ENCODE results near the gene MAP3K9. TPM values are rescaled to one million over a fixed set of nuclear protein-coding genes. Genes with fewer than 3 reads are reported as not detected.

The MAP3K9 gene
- total RNA-seq (2013; cell fraction: nucleolus; rRNA removed): 8.9 and 12.9 TPM in 2 replicates
- total RNA-seq (2014; rRNA removed) (3.2 and 4.8 TPM in 2 replicates), total RNA-seq (2014; rRNA removed; fragmentation: Illumina TruSeq; extraction: Trizol) (3.3 TPM in 2 replicates), total RNA-seq (2021) (7.5 and 7.9 TPM in 2 replicates), polyA plus RNA-seq (2011; rRNA removed) (1.6 and 2.8 TPM in 2 replicates), polyA plus RNA-seq (2014; fragmentation: Illumina TruSeq; extraction: Trizol) (3.4 and 4.1 TPM in 2 replicates), polyA plus RNA-seq (2014; fragmentation: Nextera tagmentation; extraction: Ambion mirVana) (under 1 TPM; 0.48 to 0.58 TPM), polyA plus RNA-seq (2014; rRNA removed) (3.0 and 3.3 TPM in 2 replicates), polyA plus RNA-seq (2016; fragmentation: Nextera tagmentation; extraction: Ambion mirVana) (1 to 10 TPM; 1.3 TPM), polyA minus RNA-seq (2011; rRNA and poly(A)+ RNA removed) (4.7 and 5.1 TPM in 2 replicates), Bru-seq, nascent RNA (percentile 56 among the genes with signal in this experiment), BruChase-seq, experiment 1, labeled RNA remaining after a 6-hour chase (percentile 55 among the genes with signal in this experiment), BruChase-seq, experiment 2, labeled RNA remaining after a 2-hour chase (percentile 57 among the genes with signal in this experiment)
- polyA plus RNA-seq (2011; ENCODE audit: low read depth): 1.9 TPM
- polyA plus RNA-seq (2011; cell fraction: cytosol; rRNA removed): 2.3 and 2.4 TPM in 2 replicates
- 3.9 and 5.0 TPM in 2 replicates for polyA plus RNA-seq (2011; cell fraction: nucleus; rRNA removed)
- polyA plus RNA-seq (2012): 2.9 and 3.3 TPM in 2 replicates
- 1.7 and 1.8 TPM in 2 replicates for polyA minus RNA-seq (2011; cell fraction: cytosol; rRNA and poly(A)+ RNA removed)
- polyA minus RNA-seq (2011; cell fraction: nucleus; rRNA and poly(A)+ RNA removed): 2.2 and 3.8 TPM in 2 replicates
- long read RNA-seq, experiment 1, partial matches to known transcripts: 1 of 1 reads
- long read RNA-seq, experiment 1, other reads (novel, unspliced or antisense): 0 of 1 reads
- long read RNA-seq, experiment 2, partial matches to known transcripts: 0 of 2 reads
- long read RNA-seq, experiment 2, other reads (novel, unspliced or antisense): 2 of 2 reads

DNA sequence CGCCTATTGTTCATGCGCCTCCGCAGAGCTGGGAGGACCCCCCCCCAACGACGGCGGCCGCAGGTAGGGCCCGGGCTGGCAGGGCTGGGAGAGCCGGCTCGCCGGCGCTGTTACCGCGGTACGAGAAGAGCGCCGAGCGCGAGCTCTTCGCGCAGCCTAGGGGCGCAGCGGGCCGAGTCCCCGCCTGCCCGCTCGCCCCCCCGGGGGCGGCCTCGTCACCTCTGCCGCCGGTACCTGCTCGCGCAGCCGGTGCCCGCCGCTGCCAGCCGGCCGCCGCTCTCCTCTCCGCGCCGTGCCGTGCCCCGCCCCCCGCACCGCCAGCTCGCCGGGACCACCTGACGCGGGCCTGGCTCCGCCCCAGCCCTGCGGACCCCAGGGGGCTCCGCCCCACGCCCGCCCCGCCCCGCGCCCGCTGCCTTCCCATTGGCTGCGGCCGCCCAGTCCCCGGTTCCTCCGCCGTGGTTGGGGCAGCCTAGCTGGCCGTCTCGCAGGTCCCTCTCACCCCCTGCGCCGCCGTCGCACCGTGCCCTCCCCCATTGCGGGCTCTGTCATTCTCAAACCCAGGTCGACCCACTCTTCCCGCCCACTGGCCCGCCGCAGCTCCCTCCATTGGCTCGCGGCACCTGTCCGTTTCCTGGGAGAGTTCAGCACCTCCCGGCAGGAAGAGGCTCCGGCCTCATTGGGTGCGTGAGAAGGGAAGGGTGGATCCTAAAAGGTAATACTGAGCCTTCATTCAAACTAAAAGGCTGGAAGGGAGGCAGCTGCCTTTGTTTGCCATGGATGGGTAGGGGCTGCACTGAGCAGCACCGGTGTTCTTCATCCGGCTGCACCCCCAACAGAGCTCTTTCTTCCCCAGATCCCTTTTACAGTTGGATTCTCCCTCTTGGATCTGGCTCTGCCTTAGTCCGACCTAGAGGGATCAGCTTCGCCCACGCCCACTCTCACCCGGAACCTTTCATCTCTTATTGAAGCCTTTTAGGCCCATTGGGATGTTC, at the start of gene MAP3K9:
MAP3K9 (minus strand) TSS at position 289 of the 995 bp plus-strand sequence. CDS start 342 bp downstream, outside the sequence.
- FAIRE-seq: peak; percentile 78
- CTCF ChIA-PET: interaction anchor here (0.6 to 2.1 kb wide), 20 partner anchors 8 to 943 kb away, joined by 3 to 11 read pairs (median 3); partner anchors contain the start of gene PCNX1
- peak; percentile 78; the same call in 1 of the 2 replicates for TF ChIP-seq DPF2 (IDR thresholded peaks at IDR 0.05)
- TF ChIP-seq, protein P1, sequence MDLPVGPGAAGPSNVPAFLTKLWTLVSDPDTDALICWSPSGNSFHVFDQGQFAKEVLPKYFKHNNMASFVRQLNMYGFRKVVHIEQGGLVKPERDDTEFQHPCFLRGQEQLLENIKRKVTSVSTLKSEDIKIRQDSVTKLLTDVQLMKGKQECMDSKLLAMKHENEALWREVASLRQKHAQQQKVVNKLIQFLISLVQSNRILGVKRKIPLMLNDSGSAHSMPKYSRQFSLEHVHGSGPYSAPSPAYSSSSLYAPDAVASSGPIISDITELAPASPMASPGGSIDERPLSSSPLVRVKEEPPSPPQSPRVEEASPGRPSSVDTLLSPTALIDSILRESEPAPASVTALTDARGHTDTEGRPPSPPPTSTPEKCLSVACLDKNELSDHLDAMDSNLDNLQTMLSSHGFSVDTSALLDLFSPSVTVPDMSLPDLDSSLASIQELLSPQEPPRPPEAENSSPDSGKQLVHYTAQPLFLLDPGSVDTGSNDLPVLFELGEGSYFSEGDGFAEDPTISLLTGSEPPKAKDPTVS (IDR thresholded peaks at IDR 0.05; ENCODE audit: low read depth, low read length): no peak
- TF ChIP-seq HDAC2 (IDR thresholded peaks at IDR 0.05): no peak
- TF ChIP-seq, protein P2, sequence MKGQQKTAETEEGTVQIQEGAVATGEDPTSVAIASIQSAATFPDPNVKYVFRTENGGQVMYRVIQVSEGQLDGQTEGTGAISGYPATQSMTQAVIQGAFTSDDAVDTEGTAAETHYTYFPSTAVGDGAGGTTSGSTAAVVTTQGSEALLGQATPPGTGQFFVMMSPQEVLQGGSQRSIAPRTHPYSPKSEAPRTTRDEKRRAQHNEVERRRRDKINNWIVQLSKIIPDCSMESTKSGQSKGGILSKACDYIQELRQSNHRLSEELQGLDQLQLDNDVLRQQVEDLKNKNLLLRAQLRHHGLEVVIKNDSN (IDR thresholded peaks at IDR 0.05; ENCODE audit: borderline replicate concordance, extremely low read length, insufficient read depth, low read depth, low read length): peak; percentile 67
- TF ChIP-seq NFXL1 (IDR thresholded peaks at IDR 0.05; ENCODE audit: borderline replicate concordance): no peak
- TF ChIP-seq HDGF (IDR thresholded peaks at IDR 0.05): peak; percentile 88
- TF ChIP-seq SMAD1 (IDR thresholded peaks at IDR 0.05; ENCODE audit: low read depth, partially characterized antibody): no peak
- TF ChIP-seq MTA3 (IDR thresholded peaks at IDR 0.05; ENCODE audit: borderline replicate concordance, low read length): no peak
- peak; percentile 43; the same call in 1 of the 2 replicates for TF ChIP-seq SMARCA5 (IDR thresholded peaks at IDR 0.05)
- TF ChIP-seq POLR2AphosphoS2 (IDR thresholded peaks at IDR 0.05; ENCODE audit: low read depth, low read length): no peak
- TF ChIP-seq HDAC6 (IDR thresholded peaks at IDR 0.05; ENCODE audit: unreplicated experiment): no peak
- peak; percentile 54 for TF ChIP-seq IKZF1 (conservative IDR thresholded peaks at IDR 0.05)
- no peak for TF ChIP-seq NR2C2 (IDR thresholded peaks at IDR 0.05; ENCODE audit: borderline replicate concordance, control insufficient read depth, insufficient read length, low read depth)
- TF ChIP-seq, protein P3, sequence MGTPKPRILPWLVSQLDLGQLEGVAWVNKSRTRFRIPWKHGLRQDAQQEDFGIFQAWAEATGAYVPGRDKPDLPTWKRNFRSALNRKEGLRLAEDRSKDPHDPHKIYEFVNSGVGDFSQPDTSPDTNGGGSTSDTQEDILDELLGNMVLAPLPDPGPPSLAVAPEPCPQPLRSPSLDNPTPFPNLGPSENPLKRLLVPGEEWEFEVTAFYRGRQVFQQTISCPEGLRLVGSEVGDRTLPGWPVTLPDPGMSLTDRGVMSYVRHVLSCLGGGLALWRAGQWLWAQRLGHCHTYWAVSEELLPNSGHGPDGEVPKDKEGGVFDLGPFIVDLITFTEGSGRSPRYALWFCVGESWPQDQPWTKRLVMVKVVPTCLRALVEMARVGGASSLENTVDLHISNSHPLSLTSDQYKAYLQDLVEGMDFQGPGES (IDR thresholded peaks at IDR 0.05): 0 out of 2 replicates have a peak, but pooled peaks have one; percentile 48
- no peak for TF ChIP-seq ASH2L (IDR thresholded peaks at IDR 0.05; ENCODE audit: borderline replicate concordance, low read depth)

More for the DNA sequence above, at the start of gene MAP3K9:
- intact Hi-C loops (cut with micrococcal nuclease; ENCODE audit: unreplicated experiment): loop anchor here (5.0 to 10.0 kb wide), 3 partner anchors 142 to 765 kb away; partner anchors contain the start of gene TTC9
- peaks cover 22% of the 10 kb centered on the region for H3K4me1 ChIP-seq (ENCODE audit: control insufficient read depth, insufficient read depth, low read length)
- H3K27me3 ChIP-seq (replicated peaks in 1 of 2; ENCODE audit: control insufficient read depth in 2 of 2, insufficient read depth in 2 of 2, low read length in 1 of 2): no peaks in the 10 kb centered on the region
- WGBS (ENCODE audit: insufficient coverage, insufficient replicate concordance, low lambda C conversion rate, missing lambda C conversion rate): 1% methylated on average over 59 of the region's 89 CpGs
- H3K9ac ChIP-seq (ENCODE audit: control insufficient read depth, insufficient read depth, low read length): peak within 1 kb of the TSS; percentile 85
- ATAC-seq (peak; percentile 93), DNase-seq (ENCODE audit: low read depth, low spot score) (peak; percentile 89)
- H3K4me3 ChIP-seq: peak within 1 kb of the TSS; percentile 90
- ChIA-PET RAD21 (ENCODE audit: unreplicated experiment) (interaction anchor here (0.6 to 2.9 kb wide), 27 partner anchors 9 to 335 kb away, joined by 3 to 21 read pairs (median 4); partner anchors contain the start of gene PCNX1), POLR2A (interaction anchor here (0.6 to 2.2 kb wide), 16 partner anchors 9 to 1866 kb away, joined by 3 to 10 read pairs (median 4); partner anchors contain the start of gene MED6), SMC1A (ENCODE audit: uncharacterized antibody, unreplicated experiment) (interaction anchor here (0.7 to 2.6 kb wide), 15 partner anchors 8 to 206 kb away, joined by 3 to 12 read pairs (median 4); no protein-coding TSS in a partner anchor)
- peak within 1 kb of the TSS; percentile 93 for H3K4me2 ChIP-seq (ENCODE audit: control insufficient read depth, insufficient read depth)
- in situ Hi-C loops (cut with MboI): loop anchor here (5.0 kb wide), 1 partner anchor 163 kb away; no protein-coding TSS in a partner anchor
- no peaks in the 10 kb centered on the region for H3K9me3 ChIP-seq (replicated peaks; ENCODE audit: control insufficient read depth, insufficient read depth, low read length)
- no peaks in the 10 kb centered on the region for H3K36me3 ChIP-seq (ENCODE audit: control insufficient read depth in 2 of 2, insufficient read depth in 2 of 2, low read length in 1 of 2)
- H3K79me2 ChIP-seq (ENCODE audit: control insufficient read depth, insufficient read depth, low read length): peaks cover 10% of the 10 kb centered on the region
- BruUV-seq (replicated peaks): no TSS peak
- H4K20me1 ChIP-seq (ENCODE audit: control insufficient read depth, insufficient read depth): no peaks in the 10 kb centered on the region
- H2AFZ ChIP-seq (ENCODE audit: control insufficient read depth, low read depth, low read length): peak within 1 kb of the TSS; percentile 94
- peak within 1 kb of the TSS; percentile 60 for H3K27ac ChIP-seq (ENCODE audit: control insufficient read depth, insufficient read depth)
